Fibroblast of lung (primary cell): ENCODE results near the gene RPUSD3. TPM values are rescaled to one million over a fixed set of nuclear protein-coding genes. Genes with fewer than 3 reads are reported as not detected.

Experiments
- DNase-seq, 2 donors: peaks; one replicate each; pipeline versions ENCODE4 v3.0.0 to v3.0.0-alpha.2; 2010; ENCODE audit warnings: low read depth in 2 of 2
- H2AFZ ChIP-seq: 2 replicates; pipeline ENCODE4 v1.5.1; 2012; ENCODE audit warnings: low read length, control low read depth, inconsistent platforms
- H3K27ac ChIP-seq: 2 replicates; pipeline ENCODE4 v1.5.1; 2011; ENCODE audit warnings: low read length, control low read depth; ENCODE audit not compliant: insufficient read depth
- H3K27me3 ChIP-seq: 2 replicates; pipeline ENCODE4 v1.5.1; 2011; ENCODE audit warnings: mild to moderate bottlenecking, low read length; ENCODE audit not compliant: control insufficient read depth, insufficient read depth
- H3K36me3 ChIP-seq: 2 replicates; pipeline ENCODE4 v1.5.1; 2011; ENCODE audit warnings: low read length; ENCODE audit not compliant: control insufficient read depth, insufficient read depth
- H3K4me1 ChIP-seq: 2 replicates; pipeline ENCODE4 v1.5.1; 2011; ENCODE audit warnings: low read length; ENCODE audit not compliant: control insufficient read depth, insufficient read depth; ENCODE audit errors: extremely low read depth
- H3K4me2 ChIP-seq: 2 replicates; pipeline ENCODE4 v1.5.1; 2011; ENCODE audit warnings: low read length, control low read depth; ENCODE audit not compliant: insufficient read depth; ENCODE audit errors: extremely low read depth
- H3K4me3 ChIP-seq, 4 experiments: fragments of 200-600 bp in 1 of 4; sonication (generic) in 1 of 4; replicated peaks in 1 of 4; 2 replicates each; pipeline ENCODE4 v1.5.1; 2011 to 2016; ENCODE audit warnings: low read length in 4 of 4, low read depth in 3 of 4, mild to moderate bottlenecking in 3 of 4, control low read depth in 2 of 4, inconsistent platforms in 1 of 4, mixed read lengths in 1 of 4; ENCODE audit not compliant: insufficient read depth in 1 of 4; ENCODE audit errors: control extremely low read depth in 1 of 4
- H3K79me2 ChIP-seq: 2 replicates; pipeline ENCODE4 v1.5.1; 2012; ENCODE audit warnings: mild to moderate bottlenecking, low read length, inconsistent platforms; ENCODE audit not compliant: control insufficient read depth, insufficient read depth
- H3K9ac ChIP-seq: 2 replicates; pipeline ENCODE4 v1.5.1; 2011; ENCODE audit warnings: mild to moderate bottlenecking, low read length, control low read depth; ENCODE audit not compliant: insufficient read depth
- H3K9me3 ChIP-seq: 2 replicates; pipeline ENCODE4 v1.5.1; 2012; ENCODE audit warnings: low read depth, low read length; ENCODE audit not compliant: control insufficient read depth, insufficient read depth
- H4K20me1 ChIP-seq: 2 replicates; pipeline ENCODE4 v1.5.1; 2011; ENCODE audit warnings: low read length; ENCODE audit not compliant: control insufficient read depth, insufficient read depth; ENCODE audit errors: extremely low read depth
- EZH2 ChIP-seq: IDR thresholded peaks from 2 replicates; pipeline ENCODE4 v1.5.1; 2012; ENCODE audit warnings: low read length, control low read depth, mild to moderate bottlenecking; ENCODE audit errors: missing control alignments
- polyA plus RNA-seq, 2 donors: library from polyadenylated mRNA; depleted of rRNA in 1 of 2; stranded (reverse) in 1 of 2; unstranded in 1 of 2; fragments of >200 nt; gene quantifications; 2 replicates each; pipeline ENCODE4 v1.2.1, GENCODE V29; 2011 to 2012; ENCODE audit warnings: missing spikeins in 1 of 2
- total RNA-seq: library from RNA; depleted of rRNA; stranded (reverse); fragments of >200 nt; gene quantifications from 2 replicates; pipeline ENCODE4 v1.2.1, GENCODE V29; 2014
- TF ChIP-seq, protein P1 (sequence below), 2 donors: IDR thresholded peaks in 1 of 2; conservative IDR thresholded peaks in 1 of 2; 1 replicate in 1 of 2; 2 replicates in 1 of 2; pipeline ENCODE4 v1.5.1; 2011 to 2012; ENCODE audit warnings: low read length in 2 of 2, control low read depth in 1 of 2, inconsistent platforms in 1 of 2, low read depth in 1 of 2, mild to moderate bottlenecking in 1 of 2

Gene RPUSD3
- total and polyA plus RNA-seq, 2 donors (not counting 1 experiment from before 2014, with no cell fraction given): 17.3 to 22.1 TPM

DNA sequence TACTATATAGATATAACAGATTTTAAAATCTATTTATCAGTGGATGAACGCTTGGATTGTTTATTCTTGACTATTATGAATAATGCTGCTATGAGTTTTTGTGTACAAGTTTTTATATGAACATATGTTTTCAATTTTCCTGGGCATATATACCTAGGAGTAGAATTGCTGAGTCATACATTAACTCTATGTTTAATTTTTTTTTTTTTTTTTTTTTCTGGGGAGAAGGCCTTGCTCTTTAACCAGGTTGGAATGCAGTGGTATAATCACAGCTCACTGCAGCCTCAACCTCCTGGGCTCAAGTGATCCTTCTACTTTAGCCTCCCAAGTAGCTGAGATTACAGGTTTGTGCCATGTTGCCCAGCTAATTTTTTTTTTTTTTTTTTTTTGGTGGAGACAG lies 27.2 kb upstream of the RPUSD3 start:
- Histone ChIP-seq H3K4me2 (no peak overlapping the region), H3K36me3 (no peaks in the 10 kb centered on the region), H3K9ac (no peak overlapping the region), H3K27me3 (no peaks in the 10 kb centered on the region), H3K79me2 (no peaks in the 10 kb centered on the region), H3K4me1 (peaks cover 2% of the 10 kb centered on the region), H3K4me3 (no peak overlapping the region), H4K20me1 (no peaks in the 10 kb centered on the region), H2AFZ (no peak overlapping the region), H3K27ac (peak overlapping the region; percentile 29), H3K9me3 (no peaks in the 10 kb centered on the region)
- TF ChIP-seq, protein P1, sequence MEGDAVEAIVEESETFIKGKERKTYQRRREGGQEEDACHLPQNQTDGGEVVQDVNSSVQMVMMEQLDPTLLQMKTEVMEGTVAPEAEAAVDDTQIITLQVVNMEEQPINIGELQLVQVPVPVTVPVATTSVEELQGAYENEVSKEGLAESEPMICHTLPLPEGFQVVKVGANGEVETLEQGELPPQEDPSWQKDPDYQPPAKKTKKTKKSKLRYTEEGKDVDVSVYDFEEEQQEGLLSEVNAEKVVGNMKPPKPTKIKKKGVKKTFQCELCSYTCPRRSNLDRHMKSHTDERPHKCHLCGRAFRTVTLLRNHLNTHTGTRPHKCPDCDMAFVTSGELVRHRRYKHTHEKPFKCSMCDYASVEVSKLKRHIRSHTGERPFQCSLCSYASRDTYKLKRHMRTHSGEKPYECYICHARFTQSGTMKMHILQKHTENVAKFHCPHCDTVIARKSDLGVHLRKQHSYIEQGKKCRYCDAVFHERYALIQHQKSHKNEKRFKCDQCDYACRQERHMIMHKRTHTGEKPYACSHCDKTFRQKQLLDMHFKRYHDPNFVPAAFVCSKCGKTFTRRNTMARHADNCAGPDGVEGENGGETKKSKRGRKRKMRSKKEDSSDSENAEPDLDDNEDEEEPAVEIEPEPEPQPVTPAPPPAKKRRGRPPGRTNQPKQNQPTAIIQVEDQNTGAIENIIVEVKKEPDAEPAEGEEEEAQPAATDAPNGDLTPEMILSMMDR (conservative IDR thresholded peaks at IDR 0.05 in 1 of 2, IDR thresholded peaks at IDR 0.05 in 1 of 2; ENCODE audit: low read depth in 1 of 2, low read length in 2 of 2): no peak
- TF ChIP-seq EZH2: no peak
- peak; percentile 60 to 81 for DNase-seq

DNA sequence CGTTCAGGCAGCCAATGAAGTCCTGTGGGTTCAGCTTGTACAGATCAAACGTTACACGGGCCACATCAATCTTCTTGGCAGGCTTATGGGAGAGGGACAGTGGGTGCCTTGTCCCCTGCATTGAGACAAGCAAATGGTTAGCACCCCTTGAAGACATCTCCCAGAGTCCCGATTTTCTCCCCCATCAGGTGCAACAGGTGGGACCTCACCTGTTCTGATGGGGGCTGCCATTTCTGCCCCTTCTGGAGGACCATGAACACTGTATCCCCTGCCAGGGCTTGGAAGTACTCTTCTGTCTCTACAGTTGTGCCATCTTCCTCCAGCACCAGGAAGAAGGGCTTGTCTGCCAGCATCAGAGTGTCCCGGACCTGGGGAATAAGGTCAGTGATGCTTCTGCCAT lies 26.1 kb upstream of the RPUSD3 start:
- Histone ChIP-seq H3K4me3 (no peak overlapping the region), H3K4me2 (no peak overlapping the region), H2AFZ (no peak overlapping the region), H3K9ac (no peak overlapping the region), H3K79me2 (no peaks in the 10 kb centered on the region), H3K27me3 (no peaks in the 10 kb centered on the region), H3K36me3 (no peaks in the 10 kb centered on the region), H4K20me1 (no peaks in the 10 kb centered on the region), H3K27ac (no peak overlapping the region), H3K9me3 (no peaks in the 10 kb centered on the region), H3K4me1 (peaks cover 2% of the 10 kb centered on the region)
- DNase-seq: no peak
- TF ChIP-seq EZH2: no peak
- TF ChIP-seq, protein P1 (conservative IDR thresholded peaks at IDR 0.05 in 1 of 2, IDR thresholded peaks at IDR 0.05 in 1 of 2; ENCODE audit: low read depth in 1 of 2, low read length in 2 of 2): no peak

DNA sequence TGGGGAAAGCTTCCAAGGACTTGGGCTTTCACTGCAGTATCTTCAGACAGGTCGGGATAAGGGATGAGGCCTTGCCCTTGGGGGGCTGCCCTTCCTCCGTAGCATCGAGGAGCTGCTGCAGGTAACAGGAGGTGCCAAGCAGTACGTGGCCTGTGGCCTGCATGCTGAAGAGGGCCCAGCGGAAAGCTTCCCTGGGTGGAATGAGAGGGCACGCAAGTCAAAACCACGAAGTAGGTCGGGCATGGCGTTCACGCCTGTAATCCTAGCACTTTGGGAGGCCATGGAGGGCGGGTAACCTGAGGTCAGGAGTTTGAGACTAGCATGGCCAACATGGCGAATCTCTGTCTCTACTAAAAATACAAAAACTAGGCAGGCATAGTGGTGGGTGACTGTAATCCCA lies 23.3 kb upstream of the RPUSD3 start:
- no peak overlapping the region for H3K9ac ChIP-seq
- H4K20me1 ChIP-seq: no peaks in the 10 kb centered on the region
- H3K9me3 ChIP-seq: no peaks in the 10 kb centered on the region
- TF ChIP-seq EZH2: no peak
- TF ChIP-seq, protein P1 (conservative IDR thresholded peaks at IDR 0.05 in 1 of 2, IDR thresholded peaks at IDR 0.05 in 1 of 2; ENCODE audit: low read depth in 1 of 2, low read length in 2 of 2): no peak
- H3K36me3 ChIP-seq: no peaks in the 10 kb centered on the region
- H3K4me2 ChIP-seq: no peak overlapping the region
- H3K27me3 ChIP-seq: no peaks in the 10 kb centered on the region
- DNase-seq: no peak
- H3K27ac ChIP-seq: no peak overlapping the region
- no peak overlapping the region for H2AFZ ChIP-seq
- H3K4me3 ChIP-seq: no peak overlapping the region
- H3K4me1 ChIP-seq: peaks cover 7% of the 10 kb centered on the region
- H3K79me2 ChIP-seq: no peaks in the 10 kb centered on the region
